HEK293 (cell line): Measurements from ENCODE around the gene ADCY1.
A peak's percentile ranks its signal among the peaks of the same experiment; 100 is the strongest.

ENCODE experiments used
- CTCF ChIA-PET: fragments of 350-600 bp; formaldehyde crosslinking; extraction: SDS; loops from one replicate; lab custom pipeline; 2021; ENCODE audit warnings: antibody characterized with exemption; lab: Yijun Ruan, JAX
- POLR2A ChIA-PET: fragments of 300-600 bp; formaldehyde crosslinking; extraction: SDS; loops from one replicate; lab custom pipeline; 2020; ENCODE audit warnings: antibody characterized with exemption, inconsistent platforms; lab: Yijun Ruan, JAX
- H3K27ac ChIP-seq: fragments of 200-500 bp; sonication (Bioruptor generic); 2 replicates; pipeline ENCODE4 v1.5.1; 2014; ENCODE audit warnings: low read depth, low read length, control low read depth, inconsistent platforms; ENCODE audit errors: extremely low read depth
- H3K36me3 ChIP-seq, 2 experiments: fragments of 200-500 bp in 1 of 2; sonication (Bioruptor generic) in 1 of 2; 1 replicate in 1 of 2; 2 replicates in 1 of 2; pipeline ENCODE4 v1.5.1; 2014 to 2017; ENCODE audit warnings: inconsistent platforms in 2 of 2, low read length in 2 of 2; ENCODE audit not compliant: control insufficient read depth in 2 of 2, insufficient read depth in 1 of 2
- H3K4me1 ChIP-seq: fragments of 200-500 bp; sonication (Bioruptor generic); 2 replicates; pipeline ENCODE4 v1.5.1; 2014; ENCODE audit warnings: mild to moderate bottlenecking, low read length, inconsistent platforms; ENCODE audit not compliant: control insufficient read depth, insufficient read depth
- H3K4me3 ChIP-seq: 2 replicates; pipeline ENCODE4 v1.5.1; 2011; ENCODE audit warnings: low read depth, mild to moderate bottlenecking, control low read depth, low read length, moderate library complexity
- H3K9me3 ChIP-seq: fragments of 200-500 bp; sonication (Bioruptor generic); 2 replicates; pipeline ENCODE4 v1.5.1; 2014; ENCODE audit warnings: low read depth, low read length, inconsistent platforms; ENCODE audit not compliant: control insufficient read depth, insufficient read depth
- REPIN1 ChIP-seq: fragments of 450-650 bp; formaldehyde crosslinking; IDR thresholded peaks from 2 replicates; pipeline ENCODE4 v1.5.1; 2017; ENCODE audit warnings: missing biosample characterization, missing genetic modification characterization, low read depth
- ZBTB8A ChIP-seq: fragments of 450-650 bp; formaldehyde crosslinking; IDR thresholded peaks from 2 replicates; pipeline ENCODE4 v1.5.1; 2016; ENCODE audit warnings: missing biosample characterization, missing genetic modification characterization
- ZEB2 ChIP-seq: fragments of 450-650 bp; formaldehyde crosslinking; IDR thresholded peaks from 2 replicates; pipeline ENCODE4 v1.5.1; 2016; ENCODE audit warnings: missing biosample characterization, missing genetic modification characterization
- ZFP3 ChIP-seq: fragments of 450-650 bp; formaldehyde crosslinking; IDR thresholded peaks from 2 replicates; pipeline ENCODE4 v1.5.1; 2016; ENCODE audit warnings: low read depth, missing biosample characterization, missing genetic modification characterization
- ZFP69B ChIP-seq: fragments of 450-650 bp; formaldehyde crosslinking; IDR thresholded peaks from 2 replicates; pipeline ENCODE4 v1.5.1; 2016; ENCODE audit warnings: missing biosample characterization, missing genetic modification characterization
- ZNF16 ChIP-seq: fragments of 450-650 bp; formaldehyde crosslinking; IDR thresholded peaks from 2 replicates; pipeline ENCODE4 v1.5.1; 2016; ENCODE audit warnings: low read depth, missing biosample characterization, missing genetic modification characterization
- ZNF169 ChIP-seq: fragments of 450-650 bp; formaldehyde crosslinking; IDR thresholded peaks from 2 replicates; pipeline ENCODE4 v1.5.1; 2016; ENCODE audit warnings: missing biosample characterization, missing genetic modification characterization
- ZNF416 ChIP-seq: fragments of 450-650 bp; formaldehyde crosslinking; IDR thresholded peaks from 2 replicates; pipeline ENCODE4 v1.5.1; 2016; ENCODE audit warnings: missing biosample characterization, missing genetic modification characterization
- ZNF549 ChIP-seq: fragments of 450-650 bp; IDR thresholded peaks from 2 replicates; pipeline ENCODE4 v1.5.1; 2018; ENCODE audit warnings: missing biosample characterization, missing genetic modification characterization, mild to moderate bottlenecking, inconsistent platforms, moderate library complexity
- ZNF555 ChIP-seq: fragments of 450-650 bp; formaldehyde crosslinking; conservative IDR thresholded peaks from 2 replicates; pipeline ENCODE4 v1.5.1; 2017; ENCODE audit warnings: missing biosample characterization, mild to moderate bottlenecking, missing genetic modification characterization, inconsistent platforms
- ZNF558 ChIP-seq: fragments of 450-650 bp; formaldehyde crosslinking; IDR thresholded peaks from 2 replicates; pipeline ENCODE4 v1.5.1; 2016; ENCODE audit warnings: missing biosample characterization, missing genetic modification characterization
- ZNF677 ChIP-seq: fragments of 450-650 bp; IDR thresholded peaks from 2 replicates; pipeline ENCODE4 v1.5.0; 2018; ENCODE audit warnings: missing biosample characterization, mild to moderate bottlenecking, missing genetic modification characterization, moderate library complexity
- ZNF76 ChIP-seq: fragments of 450-650 bp; formaldehyde crosslinking; IDR thresholded peaks from 2 replicates; pipeline ENCODE4; 2016; ENCODE audit warnings: low read depth, missing biosample characterization, missing genetic modification characterization, borderline replicate concordance
- TF ChIP-seq, protein P1 (sequence below): fragments of 450-650 bp; formaldehyde crosslinking; IDR thresholded peaks from 2 replicates; pipeline ENCODE4 v1.5.1; 2016; ENCODE audit warnings: missing biosample characterization, missing genetic modification characterization
- TF ChIP-seq, protein P2 (sequence below): fragments of 450-650 bp; formaldehyde crosslinking; IDR thresholded peaks from 2 replicates; pipeline ENCODE4 v1.5.1; 2016; ENCODE audit warnings: missing biosample characterization, missing genetic modification characterization
- TF ChIP-seq, protein P3 (sequence below): fragments of 450-650 bp; formaldehyde crosslinking; IDR thresholded peaks from 2 replicates; pipeline ENCODE4 v1.5.1; 2017; ENCODE audit warnings: missing biosample characterization, missing genetic modification characterization
- TF ChIP-seq, protein P4 (sequence below): fragments of 450-650 bp; formaldehyde crosslinking; IDR thresholded peaks from 2 replicates; pipeline ENCODE4 v1.5.1; 2016; ENCODE audit warnings: missing biosample characterization, missing genetic modification characterization

The ADCY1 gene

DNA sequence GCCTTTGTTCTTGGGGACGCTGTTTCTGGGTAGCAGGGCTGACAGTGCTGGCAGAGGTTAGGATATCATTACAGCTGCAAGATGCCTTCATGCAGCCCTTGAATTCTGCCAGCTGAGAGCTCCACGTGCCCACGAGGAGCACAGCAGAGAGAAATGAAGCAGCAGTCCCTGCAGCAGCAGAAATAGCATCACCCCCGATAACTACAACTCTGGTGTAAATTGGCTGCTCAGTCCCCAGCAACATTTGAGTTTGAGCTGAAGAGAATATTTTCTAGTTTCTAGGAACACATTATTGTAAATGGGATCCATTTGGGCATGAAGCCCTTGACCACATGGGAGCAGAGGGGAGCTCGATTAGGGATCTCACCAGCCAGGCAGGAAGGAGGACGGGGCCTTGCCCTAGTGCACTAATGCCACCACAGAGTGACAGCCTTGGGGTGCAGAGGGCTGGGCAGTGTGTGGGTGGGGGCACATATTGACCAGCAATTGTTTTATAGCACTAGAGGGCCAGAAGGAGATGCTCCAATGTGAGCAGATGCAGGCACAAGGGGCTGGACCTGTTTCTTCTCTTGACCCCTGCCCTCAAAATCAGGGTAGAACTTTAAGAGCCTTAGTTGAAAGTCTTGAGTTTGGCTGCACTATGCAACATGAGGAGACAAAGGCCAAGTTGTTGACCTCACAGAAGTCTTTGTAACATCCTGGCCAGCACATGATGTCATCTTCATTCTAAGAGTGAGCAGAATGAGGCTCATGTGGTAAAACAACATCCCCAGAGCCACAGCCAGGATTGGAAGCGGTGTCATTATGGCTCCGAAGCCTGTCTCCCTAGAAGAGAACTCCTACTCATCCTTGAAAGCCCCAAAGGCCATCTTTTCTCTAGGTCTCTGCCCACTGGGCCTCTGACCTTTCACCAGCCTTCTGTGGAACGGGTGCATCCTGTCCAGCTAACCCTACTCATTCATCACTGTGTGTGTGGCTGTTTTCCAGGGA is 52.6 kb downstream of the ADCY1 start:
- ChIA-PET POLR2A (no interaction called here), CTCF (no interaction called here)
- H3K36me3 ChIP-seq, result no peaks in the 10 kb centered on the region

DNA sequence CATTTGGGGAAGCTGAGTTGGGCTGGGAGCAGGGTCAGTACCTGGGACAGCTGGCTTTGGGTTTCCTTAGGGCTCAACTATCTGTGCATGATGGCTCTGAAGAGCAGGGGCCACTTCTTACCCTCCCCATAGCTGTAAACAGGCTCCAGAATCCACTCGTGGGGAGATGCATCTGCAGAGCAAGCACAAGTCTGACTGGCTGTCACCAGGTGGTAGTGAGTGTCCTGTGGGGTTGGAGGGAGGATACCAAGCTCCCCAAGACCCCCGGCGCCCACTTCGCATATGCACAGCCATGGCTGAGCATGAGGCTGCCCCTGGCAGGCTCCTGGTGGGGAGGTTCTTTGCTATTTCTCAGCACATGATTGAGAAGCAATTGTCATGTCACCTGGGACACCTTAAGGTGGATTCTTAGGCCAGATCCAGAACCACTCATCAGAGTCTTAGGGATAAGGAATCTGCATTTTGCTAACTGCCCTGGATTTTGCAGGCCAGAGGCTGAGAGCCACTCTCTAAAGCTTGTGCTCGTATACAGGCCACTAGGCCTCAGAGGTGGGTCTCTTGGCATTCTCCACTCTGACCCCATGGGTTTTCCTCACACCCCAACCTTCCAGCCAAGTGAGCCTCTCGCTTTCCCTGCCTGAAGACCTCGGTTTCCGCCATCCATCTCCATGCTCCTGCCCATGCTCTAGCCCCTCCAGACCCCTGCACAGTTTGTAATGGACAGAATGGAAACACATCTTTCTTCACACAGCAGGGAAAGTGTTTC is 53.7 kb downstream of the ADCY1 start:
- Histone ChIP-seq H3K36me3 (no peaks in the 10 kb centered on the region), H3K27ac (no peak overlapping the region), H3K4me3 (no peak overlapping the region), H3K9me3 (no peaks in the 10 kb centered on the region), H3K4me1 (no peaks in the 10 kb centered on the region)
- CTCF ChIA-PET, result interaction anchor here (0.6 kb wide), 1 partner anchor 20 kb away, joined by 3 read pairs; no protein-coding TSS in a partner anchor
- POLR2A ChIA-PET, result no interaction called here
- TF ChIP-seq ZNF677 (no peak), ZNF416 (no peak), ZNF549 (tag by site-specific recombination) (no peak)

More for the DNA sequence above, 52.6 kb downstream of the ADCY1 start:
- no peak overlapping the region for H3K27ac ChIP-seq
- 0 out of 2 replicates have a peak, but pooled peaks have one; percentile 38 for TF ChIP-seq ZFP3 (tag by site-specific recombination)
- TF ChIP-seq, protein P1, sequence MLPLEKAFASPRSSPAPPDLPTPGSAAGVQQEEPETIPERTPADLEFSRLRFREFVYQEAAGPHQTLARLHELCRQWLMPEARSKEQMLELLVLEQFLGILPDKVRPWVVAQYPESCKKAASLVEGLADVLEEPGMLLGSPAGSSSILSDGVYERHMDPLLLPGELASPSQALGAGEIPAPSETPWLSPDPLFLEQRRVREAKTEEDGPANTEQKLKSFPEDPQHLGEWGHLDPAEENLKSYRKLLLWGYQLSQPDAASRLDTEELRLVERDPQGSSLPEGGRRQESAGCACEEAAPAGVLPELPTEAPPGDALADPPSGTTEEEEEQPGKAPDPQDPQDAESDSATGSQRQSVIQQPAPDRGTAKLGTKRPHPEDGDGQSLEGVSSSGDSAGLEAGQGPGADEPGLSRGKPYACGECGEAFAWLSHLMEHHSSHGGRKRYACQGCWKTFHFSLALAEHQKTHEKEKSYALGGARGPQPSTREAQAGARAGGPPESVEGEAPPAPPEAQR, result no peak
- H3K9me3 ChIP-seq, result no peaks in the 10 kb centered on the region
- no peak overlapping the region for H3K4me3 ChIP-seq
- H3K4me1 ChIP-seq, result no peaks in the 10 kb centered on the region

DNA sequence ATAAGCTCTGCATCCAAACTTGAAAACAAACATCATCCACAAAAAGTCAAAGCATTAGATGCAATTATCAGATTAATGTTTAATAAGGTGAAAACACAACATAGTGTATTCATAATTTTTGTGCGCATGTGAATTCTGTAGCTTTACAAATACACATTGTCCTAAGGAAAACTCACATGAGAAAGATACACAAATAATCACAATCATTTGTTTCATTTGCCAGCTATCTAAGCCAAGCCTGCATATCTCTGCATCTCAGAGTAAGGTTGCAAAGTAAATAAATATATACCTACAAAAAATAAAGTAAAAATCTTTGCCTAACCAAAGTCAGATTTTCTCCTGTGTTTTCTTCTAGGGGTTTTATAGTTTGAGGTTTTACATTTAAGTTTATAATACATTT is 57.4 kb downstream of the ADCY1 start:
- Histone ChIP-seq H3K4me1 (no peaks in the 10 kb centered on the region), H3K36me3 (no peaks in the 10 kb centered on the region), H3K4me3 (no peak overlapping the region), H3K9me3 (no peaks in the 10 kb centered on the region), H3K27ac (no peak overlapping the region)
- ChIA-PET CTCF (no interaction called here), POLR2A (no interaction called here)
- no peak for TF ChIP-seq ZNF16 (tag by site-specific recombination)
- no peak for TF ChIP-seq ZEB2 (tag by site-specific recombination)
- no peak for TF ChIP-seq ZBTB8A
- no peak for TF ChIP-seq ZNF558
- no peak for TF ChIP-seq ZNF555 (tag by site-specific recombination)
- TF ChIP-seq ZFP69B (tag by site-specific recombination), result no peak
- TF ChIP-seq, protein P2, sequence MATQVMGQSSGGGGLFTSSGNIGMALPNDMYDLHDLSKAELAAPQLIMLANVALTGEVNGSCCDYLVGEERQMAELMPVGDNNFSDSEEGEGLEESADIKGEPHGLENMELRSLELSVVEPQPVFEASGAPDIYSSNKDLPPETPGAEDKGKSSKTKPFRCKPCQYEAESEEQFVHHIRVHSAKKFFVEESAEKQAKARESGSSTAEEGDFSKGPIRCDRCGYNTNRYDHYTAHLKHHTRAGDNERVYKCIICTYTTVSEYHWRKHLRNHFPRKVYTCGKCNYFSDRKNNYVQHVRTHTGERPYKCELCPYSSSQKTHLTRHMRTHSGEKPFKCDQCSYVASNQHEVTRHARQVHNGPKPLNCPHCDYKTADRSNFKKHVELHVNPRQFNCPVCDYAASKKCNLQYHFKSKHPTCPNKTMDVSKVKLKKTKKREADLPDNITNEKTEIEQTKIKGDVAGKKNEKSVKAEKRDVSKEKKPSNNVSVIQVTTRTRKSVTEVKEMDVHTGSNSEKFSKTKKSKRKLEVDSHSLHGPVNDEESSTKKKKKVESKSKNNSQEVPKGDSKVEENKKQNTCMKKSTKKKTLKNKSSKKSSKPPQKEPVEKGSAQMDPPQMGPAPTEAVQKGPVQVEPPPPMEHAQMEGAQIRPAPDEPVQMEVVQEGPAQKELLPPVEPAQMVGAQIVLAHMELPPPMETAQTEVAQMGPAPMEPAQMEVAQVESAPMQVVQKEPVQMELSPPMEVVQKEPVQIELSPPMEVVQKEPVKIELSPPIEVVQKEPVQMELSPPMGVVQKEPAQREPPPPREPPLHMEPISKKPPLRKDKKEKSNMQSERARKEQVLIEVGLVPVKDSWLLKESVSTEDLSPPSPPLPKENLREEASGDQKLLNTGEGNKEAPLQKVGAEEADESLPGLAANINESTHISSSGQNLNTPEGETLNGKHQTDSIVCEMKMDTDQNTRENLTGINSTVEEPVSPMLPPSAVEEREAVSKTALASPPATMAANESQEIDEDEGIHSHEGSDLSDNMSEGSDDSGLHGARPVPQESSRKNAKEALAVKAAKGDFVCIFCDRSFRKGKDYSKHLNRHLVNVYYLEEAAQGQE, result no peak
- TF ChIP-seq ZNF76, result no peak
- no peak for TF ChIP-seq ZNF169 (tag by site-specific recombination)
- TF ChIP-seq, protein P3, sequence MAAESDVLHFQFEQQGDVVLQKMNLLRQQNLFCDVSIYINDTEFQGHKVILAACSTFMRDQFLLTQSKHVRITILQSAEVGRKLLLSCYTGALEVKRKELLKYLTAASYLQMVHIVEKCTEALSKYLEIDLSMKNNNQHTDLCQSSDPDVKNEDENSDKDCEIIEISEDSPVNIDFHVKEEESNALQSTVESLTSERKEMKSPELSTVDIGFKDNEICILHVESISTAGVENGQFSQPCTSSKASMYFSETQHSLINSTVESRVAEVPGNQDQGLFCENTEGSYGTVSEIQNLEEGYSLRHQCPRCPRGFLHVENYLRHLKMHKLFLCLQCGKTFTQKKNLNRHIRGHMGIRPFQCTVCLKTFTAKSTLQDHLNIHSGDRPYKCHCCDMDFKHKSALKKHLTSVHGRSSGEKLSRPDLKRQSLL (tag by site-specific recombination), result no peak
- no peak for TF ChIP-seq REPIN1 (tag by site-specific recombination)
- TF ChIP-seq, protein P4, sequence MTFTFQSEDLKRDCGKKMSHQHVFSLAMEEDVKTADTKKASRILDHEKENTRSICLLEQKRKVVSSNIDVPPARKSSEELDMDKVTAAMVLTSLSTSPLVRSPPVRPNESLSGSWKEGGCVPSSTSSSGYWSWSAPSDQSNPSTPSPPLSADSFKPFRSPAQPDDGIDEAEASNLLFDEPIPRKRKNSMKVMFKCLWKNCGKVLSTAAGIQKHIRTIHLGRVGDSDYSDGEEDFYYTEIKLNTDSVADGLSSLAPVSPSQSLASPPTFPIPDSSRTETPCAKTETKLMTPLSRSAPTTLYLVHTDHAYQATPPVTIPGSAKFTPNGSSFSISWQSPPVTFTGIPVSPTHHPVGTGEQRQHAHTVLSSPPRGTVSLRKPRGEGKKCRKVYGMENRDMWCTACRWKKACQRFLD, result no peak
